GM23338 (cell line): ENCODE results near the gene MEGF8. TPM values are rescaled to one million over a fixed set of nuclear protein-coding genes. Genes with fewer than 3 reads are reported as not detected.

Source experiments
- ATAC-seq: fragments of 200-7000 bp; cut with Tn5 transposase; 3 replicates; pipeline ENCODE4 v1.9.1; 2020
- DNase-seq: peaks from one replicate; pipeline ENCODE4 v3.0.0-alpha.2; 2015; ENCODE audit warnings: low spot score
- H2AFZ ChIP-seq: fragments of 200-600 bp; sonication (generic); 2 replicates; pipeline ENCODE4 v1.8.0; 2016; ENCODE audit warnings: antibody characterized with exemption, mild to moderate bottlenecking, moderate library complexity
- H3F3A ChIP-seq: fragments of 200-600 bp; sonication (generic); replicated peaks from 2 replicates; pipeline ENCODE4 v1.8.0; 2017; ENCODE audit warnings: antibody characterized with exemption, mixed run types, low read depth
- H3K27ac ChIP-seq: fragments of 200-600 bp; sonication (generic); 2 replicates; pipeline ENCODE4 v1.6.1; 2016; ENCODE audit warnings: low read depth
- H3K27me3 ChIP-seq: fragments of 200-600 bp; sonication (generic); 2 replicates; pipeline ENCODE4 v1.8.0; 2016; ENCODE audit warnings: mild to moderate bottlenecking, mixed run types, moderate library complexity; ENCODE audit not compliant: insufficient read depth
- H3K36me3 ChIP-seq: fragments of 200-600 bp; sonication (generic); 2 replicates; pipeline ENCODE4 v1.8.0; 2016; ENCODE audit warnings: mild to moderate bottlenecking; ENCODE audit not compliant: insufficient read depth
- H3K4me1 ChIP-seq: fragments of 200-600 bp; sonication (generic); 2 replicates; pipeline ENCODE4 v1.8.0; 2016; ENCODE audit warnings: mild to moderate bottlenecking, moderate library complexity; ENCODE audit not compliant: insufficient read depth
- H3K4me2 ChIP-seq: fragments of 200-600 bp; sonication (generic); 2 replicates; pipeline ENCODE4 v1.7.1; 2017; ENCODE audit warnings: mixed run types
- H3K4me3 ChIP-seq: fragments of 200-600 bp; sonication (generic); 2 replicates; pipeline ENCODE4 v1.6.1; 2016; ENCODE audit warnings: mixed run types
- H3K79me2 ChIP-seq: fragments of 200-600 bp; sonication (generic); replicated peaks from 2 replicates; pipeline ENCODE4 v1.8.0; 2017; ENCODE audit warnings: mild to moderate bottlenecking; ENCODE audit not compliant: insufficient read depth
- H3K9me2 ChIP-seq: fragments of 200-600 bp; sonication (generic); 2 replicates; pipeline ENCODE4 v1.8.0; 2017; ENCODE audit not compliant: insufficient read depth
- H4K20me1 ChIP-seq: fragments of 200-600 bp; sonication (generic); replicated peaks from 2 replicates; pipeline ENCODE4 v1.8.0; 2017; ENCODE audit warnings: mild to moderate bottlenecking; ENCODE audit not compliant: insufficient read depth
- H3K27ac Mint-ChIP-seq: 2 replicates; pipeline ENCODE4 v1.8.0; 2020; ENCODE audit warnings: inconsistent platforms, mild to moderate bottlenecking, moderate library complexity, mixed read lengths
- H3K27me3 Mint-ChIP-seq: 3 replicates; pipeline ENCODE4 v1.8.0; 2022; ENCODE audit warnings: low read depth, mild to moderate bottlenecking, moderate library complexity, mixed read lengths, inconsistent platforms; ENCODE audit not compliant: insufficient read depth, poor library complexity
- H3K36me3 Mint-ChIP-seq: 3 replicates; pipeline ENCODE4 v1.8.0; 2021; ENCODE audit warnings: low read depth, mild to moderate bottlenecking, inconsistent platforms, moderate library complexity, mixed read lengths
- H3K4me1 Mint-ChIP-seq: 3 replicates; pipeline ENCODE4 v1.8.0; 2020; ENCODE audit warnings: mild to moderate bottlenecking, inconsistent platforms, mixed read lengths
- H3K4me3 Mint-ChIP-seq: 3 replicates; pipeline ENCODE4 v1.8.0; 2021; ENCODE audit warnings: moderate library complexity, mild to moderate bottlenecking, inconsistent platforms, mixed read lengths
- H3K9me3 Mint-ChIP-seq: 3 replicates; pipeline ENCODE4 v1.8.0; 2020; ENCODE audit warnings: moderate library complexity, mild to moderate bottlenecking, inconsistent platforms, mixed read lengths
- CREB1 ChIP-seq: fragments of 250-450 bp; sonication (Bioruptor Pico); IDR thresholded peaks from 2 replicates; pipeline ENCODE4 v1.5.0; 2020; ENCODE audit warnings: low read depth, mild to moderate bottlenecking, moderate library complexity
- EZH2 ChIP-seq: fragments of 200-600 bp; sonication (generic); IDR thresholded peaks from one replicate; pipeline ENCODE4 v1.8.0; 2017; ENCODE audit warnings: antibody characterized with exemption, mild to moderate bottlenecking, low read depth; ENCODE audit not compliant: unreplicated experiment
- EZH2phosphoT487 ChIP-seq: fragments of 200-600 bp; sonication (generic); IDR thresholded peaks from one replicate; pipeline ENCODE4 v1.8.1; 2018; ENCODE audit warnings: antibody characterized with exemption; ENCODE audit not compliant: unreplicated experiment
- JUNB ChIP-seq: IDR thresholded peaks from one replicate; pipeline ENCODE4 v1.6.1; 2016; ENCODE audit warnings: antibody characterized with exemption; ENCODE audit not compliant: unreplicated experiment
- POLR2AphosphoS5 ChIP-seq: IDR thresholded peaks from 2 replicates; pipeline ENCODE4 v1.6.1; 2016; ENCODE audit warnings: antibody characterized with exemption, low read depth
- ZNF114 ChIP-seq: fragments of 250-450 bp; sonication (Bioruptor Pico); IDR thresholded peaks from 2 replicates; pipeline ENCODE4 v1.5.0; 2020; ENCODE audit warnings: mild to moderate bottlenecking, moderate library complexity
- ZNF331 ChIP-seq: fragments of 250-450 bp; sonication (Bioruptor Pico); IDR thresholded peaks from 2 replicates; pipeline ENCODE4 v1.5.0; 2020; ENCODE audit warnings: low read depth, mild to moderate bottlenecking, moderate library complexity
- polyA plus RNA-seq: library from polyadenylated mRNA; unstranded; fragments of >200 nt; fragmentation: Nextera tagmentation; extraction: Ambion mirVana; gene quantifications from 2 replicates; pipeline ENCODE4 v1.2.1, GENCODE V29; 2016
- total RNA-seq: library from RNA; depleted of rRNA; stranded (reverse); fragments of >200 nt; shearing (Covaris generic); gene quantifications from 2 replicates; pipeline ENCODE4 v1.2.3, GENCODE V29; 2014
- TF ChIP-seq, protein P1 (sequence below), 2 experiments: fragments of 200-600 bp in 1 of 2; sonication (generic) in 1 of 2; conservative IDR thresholded peaks; 2 replicates each; pipeline versions ENCODE4 v1.5.1 to v1.6.1; 2016 to 2017; ENCODE audit warnings: antibody characterized with exemption in 2 of 2, low read depth in 2 of 2, mild to moderate bottlenecking in 2 of 2, moderate library complexity in 1 of 2
- TF ChIP-seq, protein P2 (sequence below): IDR thresholded peaks from 2 replicates; pipeline ENCODE4 v1.6.1; 2016; ENCODE audit warnings: antibody characterized with exemption

The MEGF8 gene
- total and polyA plus RNA-seq, 2 experiments from 2014 or later, result 6.2 to 40.5 TPM

GRCh38 chr19:42284066-42284501 lies 41.4 kb upstream of the MEGF8 start:
- TF ChIP-seq POLR2AphosphoS5, result 0 out of 2 replicates have a peak, but pooled peaks have one; percentile 11
- TF ChIP-seq, protein P1, sequence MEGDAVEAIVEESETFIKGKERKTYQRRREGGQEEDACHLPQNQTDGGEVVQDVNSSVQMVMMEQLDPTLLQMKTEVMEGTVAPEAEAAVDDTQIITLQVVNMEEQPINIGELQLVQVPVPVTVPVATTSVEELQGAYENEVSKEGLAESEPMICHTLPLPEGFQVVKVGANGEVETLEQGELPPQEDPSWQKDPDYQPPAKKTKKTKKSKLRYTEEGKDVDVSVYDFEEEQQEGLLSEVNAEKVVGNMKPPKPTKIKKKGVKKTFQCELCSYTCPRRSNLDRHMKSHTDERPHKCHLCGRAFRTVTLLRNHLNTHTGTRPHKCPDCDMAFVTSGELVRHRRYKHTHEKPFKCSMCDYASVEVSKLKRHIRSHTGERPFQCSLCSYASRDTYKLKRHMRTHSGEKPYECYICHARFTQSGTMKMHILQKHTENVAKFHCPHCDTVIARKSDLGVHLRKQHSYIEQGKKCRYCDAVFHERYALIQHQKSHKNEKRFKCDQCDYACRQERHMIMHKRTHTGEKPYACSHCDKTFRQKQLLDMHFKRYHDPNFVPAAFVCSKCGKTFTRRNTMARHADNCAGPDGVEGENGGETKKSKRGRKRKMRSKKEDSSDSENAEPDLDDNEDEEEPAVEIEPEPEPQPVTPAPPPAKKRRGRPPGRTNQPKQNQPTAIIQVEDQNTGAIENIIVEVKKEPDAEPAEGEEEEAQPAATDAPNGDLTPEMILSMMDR (conservative IDR thresholded peaks at IDR 0.05; ENCODE audit: low read depth in 2 of 2), result no peak
- no peak overlapping the region for H3K4me3 Mint-ChIP-seq
- Histone ChIP-seq H3K36me3 (0 out of 2 replicates have a peak, but pooled peaks cover 4% of the 10 kb centered on the region), H3K27ac (no peak overlapping the region), H2AFZ (no peak overlapping the region), H3K27me3 (no peaks in the 10 kb centered on the region), H3F3A (peaks cover 23% of the 10 kb centered on the region), H3K4me1 (peaks cover 32% of the 10 kb centered on the region), H3K4me3 (peak overlapping the region; percentile 43; the same call in 1 of the 2 replicates), H4K20me1 (no peaks in the 10 kb centered on the region; the same call in 1 of the 2 replicates), H3K4me2 (no peak overlapping the region), H3K79me2 (peaks cover 20% of the 10 kb centered on the region), H3K9me2 (no peaks in the 10 kb centered on the region)
- H3K4me1 Mint-ChIP-seq, result peaks cover 34% of the 10 kb centered on the region
- DNase-seq, result peak; percentile 54
- H3K36me3 Mint-ChIP-seq, result peaks cover 10% of the 10 kb centered on the region
- H3K27ac Mint-ChIP-seq, result no peak overlapping the region
- H3K27me3 Mint-ChIP-seq, result peaks cover 23% of the 10 kb centered on the region
- ATAC-seq, result no peak
- no peaks in the 10 kb centered on the region for H3K9me3 Mint-ChIP-seq

GRCh38 chr19:42284591-42285341 lies 40.7 kb upstream of the MEGF8 start:
- peak overlapping the region; percentile 87 for H3K4me3 ChIP-seq
- Mint-ChIP-seq H3K27ac (no peak overlapping the region; the same call in 1 of the 2 replicates), H3K36me3 (peaks cover 12% of the 10 kb centered on the region; the same call in 2 of the 3 replicates), H3K4me3 (peak overlapping the region; percentile 86), H3K27me3 (peaks cover 21% of the 10 kb centered on the region), H3K9me3 (no peaks in the 10 kb centered on the region), H3K4me1 (peaks cover 27% of the 10 kb centered on the region)
- H3K9me2 ChIP-seq, result no peaks in the 10 kb centered on the region
- H2AFZ ChIP-seq, result no peak overlapping the region
- H3K36me3 ChIP-seq, result 0 out of 2 replicates have a peak, but pooled peaks cover 4% of the 10 kb centered on the region
- no peaks in the 10 kb centered on the region for H3K27me3 ChIP-seq
- peak overlapping the region; percentile 98 for H3K4me2 ChIP-seq
- H3K27ac ChIP-seq, result no peak overlapping the region
- ATAC-seq (peak; percentile 1; the same call in 2 of the 3 replicates), DNase-seq (peak; percentile 39)
- H4K20me1 ChIP-seq, result peaks cover 2% of the 10 kb centered on the region; the same call in 1 of the 2 replicates
- H3K4me1 ChIP-seq, result peaks cover 27% of the 10 kb centered on the region
- peaks cover 19% of the 10 kb centered on the region for H3F3A ChIP-seq
- peaks cover 20% of the 10 kb centered on the region for H3K79me2 ChIP-seq
- TF ChIP-seq ZNF114, result no peak
- TF ChIP-seq CREB1 (CRISPR knock-in tag), result no peak
- TF ChIP-seq EZH2, result no peak
- no peak for TF ChIP-seq JUNB
- TF ChIP-seq, protein P2, sequence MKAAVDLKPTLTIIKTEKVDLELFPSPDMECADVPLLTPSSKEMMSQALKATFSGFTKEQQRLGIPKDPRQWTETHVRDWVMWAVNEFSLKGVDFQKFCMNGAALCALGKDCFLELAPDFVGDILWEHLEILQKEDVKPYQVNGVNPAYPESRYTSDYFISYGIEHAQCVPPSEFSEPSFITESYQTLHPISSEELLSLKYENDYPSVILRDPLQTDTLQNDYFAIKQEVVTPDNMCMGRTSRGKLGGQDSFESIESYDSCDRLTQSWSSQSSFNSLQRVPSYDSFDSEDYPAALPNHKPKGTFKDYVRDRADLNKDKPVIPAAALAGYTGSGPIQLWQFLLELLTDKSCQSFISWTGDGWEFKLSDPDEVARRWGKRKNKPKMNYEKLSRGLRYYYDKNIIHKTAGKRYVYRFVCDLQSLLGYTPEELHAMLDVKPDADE, result no peak
- TF ChIP-seq ZNF331 (CRISPR knock-in tag), result no peak
- TF ChIP-seq, protein P1 (conservative IDR thresholded peaks at IDR 0.05; ENCODE audit: low read depth in 2 of 2), result no peak
- no peak for TF ChIP-seq EZH2phosphoT487
